Stomach smooth muscle (tissue), 2 donors: ENCODE results near the gene ZFP62.
"Not testable (repeated sequence)": the region's sequence is repeated elsewhere in the genome, so short reads cannot be mapped to it uniquely, and the experiment has no call there.

Experiments
- H3K27ac ChIP-seq: one replicate; pipeline ENCODE4 v1.7.0; 2013; ENCODE audit warnings: mild to moderate bottlenecking, low read length, inconsistent platforms
- H3K27me3 ChIP-seq, 2 donors: one replicate each; pipeline ENCODE4 v1.7.0; 2013; ENCODE audit warnings: low read length in 2 of 2; ENCODE audit not compliant: insufficient read depth in 2 of 2, control insufficient read depth in 1 of 2
- H3K36me3 ChIP-seq, 2 donors: one replicate each; pipeline ENCODE4 v1.7.0; 2013; ENCODE audit warnings: low read length in 2 of 2; ENCODE audit not compliant: control insufficient read depth in 2 of 2, insufficient read depth in 2 of 2
- H3K4me1 ChIP-seq: one replicate; pipeline ENCODE4 v1.7.0; 2013; ENCODE audit warnings: low read length; ENCODE audit not compliant: control insufficient read depth, insufficient read depth
- H3K4me3 ChIP-seq, 2 donors: one replicate each; pipeline ENCODE4 v1.7.0; 2013; ENCODE audit warnings: low read length in 2 of 2
- H3K9ac ChIP-seq, 2 donors: one replicate each; pipeline ENCODE4 v1.7.0; 2013; ENCODE audit warnings: low read length in 2 of 2, mild to moderate bottlenecking in 1 of 2
- H3K9me3 ChIP-seq, 2 donors: one replicate each; pipeline ENCODE4 v1.7.0; 2013; ENCODE audit warnings: low read length in 2 of 2; ENCODE audit not compliant: control insufficient read depth in 2 of 2
- donor health status: healthy.
- donor health status: Pancreatic carcinoma.

The ZFP62 gene

GRCh38 chr5:180889381-180889780, 28.3 kb upstream of the ZFP62 start:
- Histone ChIP-seq H3K27me3 (no peaks in the 10 kb centered on the region), H3K27ac (no peak overlapping the region), H3K4me3 (no peak overlapping the region), H3K4me1 (no peaks in the 10 kb centered on the region), H3K9ac (no peak overlapping the region), H3K9me3 (no peaks in the 10 kb centered on the region), H3K36me3 (no peaks in the 10 kb centered on the region)

GRCh38 chr5:180885845-180886529, 24.9 kb upstream of the ZFP62 start:
- H3K27ac ChIP-seq, H3K36me3 ChIP-seq, H3K9ac ChIP-seq, H3K27me3 ChIP-seq, H3K4me1 ChIP-seq, H3K4me3 ChIP-seq, H3K9me3 ChIP-seq: not testable (repeated sequence)

- Histone ChIP-seq H3K4me1 (peaks cover 7% of the 10 kb centered on the region), H3K9ac (no peak overlapping the region), H3K27me3 (no peaks in the 10 kb centered on the region), H3K4me3 (no peak overlapping the region), H3K9me3 (no peaks in the 10 kb centered on the region), H3K36me3 (no peaks in the 10 kb centered on the region), H3K27ac (peak overlapping the region; percentile 71)
These were observed 14.9 kb upstream of the ZFP62 start for GRCh38 chr5:180875860-180876426.

- Histone ChIP-seq H3K9me3 (no peaks in the 10 kb centered on the region), H3K9ac (no peak overlapping the region), H3K36me3 (no peaks in the 10 kb centered on the region), H3K4me3 (no peak overlapping the region), H3K27ac (peak overlapping the region; percentile 71), H3K27me3 (no peaks in the 10 kb centered on the region), H3K4me1 (peaks cover 7% of the 10 kb centered on the region)
These were observed 13.9 kb upstream of the ZFP62 start for GRCh38 chr5:180874804-180875582.

GRCh38 chr5:180873615-180874520, 12.8 kb upstream of the ZFP62 start:
- no peaks in the 10 kb centered on the region for H3K36me3 ChIP-seq
- H3K27me3 ChIP-seq, result no peaks in the 10 kb centered on the region
- no peak overlapping the region for H3K4me3 ChIP-seq
- H3K27ac ChIP-seq, result peak overlapping the region; percentile 71
- no peaks in the 10 kb centered on the region for H3K9me3 ChIP-seq
- H3K9ac ChIP-seq, result no peak overlapping the region
- H3K4me1 ChIP-seq, result peaks cover 7% of the 10 kb centered on the region

- H3K27me3 ChIP-seq, result no peaks in the 10 kb centered on the region
- no peak overlapping the region for H3K27ac ChIP-seq
- no peaks in the 10 kb centered on the region for H3K36me3 ChIP-seq
- no peaks in the 10 kb centered on the region for H3K9me3 ChIP-seq
- peaks cover 7% of the 10 kb centered on the region for H3K4me1 ChIP-seq
- no peak overlapping the region for H3K9ac ChIP-seq
- no peak overlapping the region for H3K4me3 ChIP-seq
These were observed 11.3 kb upstream of the ZFP62 start for GRCh38 chr5:180872419-180872818.

GRCh38 chr5:180870276-180871068, 9.4 kb upstream of the ZFP62 start:
- H3K27ac ChIP-seq, result peak overlapping the region; percentile 56
- no peaks in the 10 kb centered on the region for H3K9me3 ChIP-seq
- H3K36me3 ChIP-seq, result no peaks in the 10 kb centered on the region
- H3K27me3 ChIP-seq, result no peaks in the 10 kb centered on the region
- no peak overlapping the region for H3K9ac ChIP-seq
- H3K4me3 ChIP-seq, result no peak overlapping the region
- peaks cover 4% of the 10 kb centered on the region for H3K4me1 ChIP-seq

GRCh38 chr5:180869587-180869986, 8.5 kb upstream of the ZFP62 start:
- H3K4me1 ChIP-seq, result no peaks in the 10 kb centered on the region
- H3K27ac ChIP-seq, result peak overlapping the region; percentile 56
- no peak overlapping the region for H3K9ac ChIP-seq

GRCh38 chr5:180868960-180869359, 7.9 kb upstream of the ZFP62 start:
- no peak overlapping the region for H3K27ac ChIP-seq
- no peak overlapping the region for H3K4me3 ChIP-seq
- H3K4me1 ChIP-seq, result no peaks in the 10 kb centered on the region
- no peaks in the 10 kb centered on the region for H3K9me3 ChIP-seq
- H3K36me3 ChIP-seq, result no peaks in the 10 kb centered on the region
- no peaks in the 10 kb centered on the region for H3K27me3 ChIP-seq
- no peak overlapping the region for H3K9ac ChIP-seq

More at GRCh38 chr5:180869587-180869986, 8.5 kb upstream of the ZFP62 start:
- Histone ChIP-seq H3K27me3 (no peaks in the 10 kb centered on the region), H3K4me3 (no peak overlapping the region), H3K36me3 (no peaks in the 10 kb centered on the region), H3K9me3 (no peaks in the 10 kb centered on the region)

- H3K27me3 ChIP-seq, result no peaks in the 10 kb centered on the region
- no peak overlapping the region for H3K27ac ChIP-seq
- no peaks in the 10 kb centered on the region for H3K9me3 ChIP-seq
- H3K4me3 ChIP-seq, result no peak overlapping the region
- no peaks in the 10 kb centered on the region for H3K4me1 ChIP-seq
- H3K36me3 ChIP-seq, result no peaks in the 10 kb centered on the region
- no peak overlapping the region for H3K9ac ChIP-seq
These were observed 5.9 kb upstream of the ZFP62 start for GRCh38 chr5:180866985-180867384.
